Hypothalamus (tissue), 51 donors: Measurements from ENCODE around the gene PMF1.

Experiments used
- DNase-seq, 51 donors: peaks; one replicate each; lab custom pipeline; 2025; lab: John Stamatoyannopoulos, UW

The PMF1 gene

GRCh38 chr1:156232201-156232894, 19.5 kb downstream of the PMF1 start:
- DNase-seq: no peak

GRCh38 chr1:156233426-156234127, 20.8 kb downstream of the PMF1 start:
- DNase-seq: no peak

GRCh38 chr1:156236164-156236563, 23.4 kb downstream of the PMF1 start:
- DNase-seq: no peak

GRCh38 chr1:156238248-156238647, 25.4 kb downstream of the PMF1 start:
- DNase-seq: no peak

- DNase-seq: peak in 2 of 51 donors; percentile 9 to 33
Observed at GRCh38 chr1:156241311-156241811, 28.6 kb downstream of the PMF1 start.

GRCh38 chr1:156241926-156242325, 29.1 kb downstream of the PMF1 start, which contains the start of gene BGLAP:
Gene BGLAP (plus strand): TSS chr1:156242184. CDS start chr1:156242232, 48 bp downstream.
- no peak for DNase-seq

GRCh38 chr1:156242738-156243137, 29.9 kb downstream of the PMF1 start:
- peak in 4 of 51 donors; percentile 19 to 45 (median 34) for DNase-seq

GRCh38 chr1:156244126-156244525, 31.3 kb downstream of the PMF1 start:
- DNase-seq: no peak

GRCh38 chr1:156244712-156245111, 31.9 kb downstream of the PMF1 start:
- no peak for DNase-seq

GRCh38 chr1:156245451-156246232, 32.8 kb downstream of the PMF1 start:
- peak in 5 of 51 donors; percentile 6 to 36 (median 17) for DNase-seq

- DNase-seq: no peak
Observed at GRCh38 chr1:156246241-156246780, 33.5 kb downstream of the PMF1 start.

GRCh38 chr1:156246781-156247459, 34.1 kb downstream of the PMF1 start:
- DNase-seq: peak in 15 of 51 donors; percentile 23 to 58 (median 46)

GRCh38 chr1:156247460-156248322, 34.9 kb downstream of the PMF1 start, which contains the start of gene PAQR6:
Gene PAQR6 (minus strand): TSS chr1:156248056. CDS start chr1:156246731, 1,325 bp downstream.
- peak in 50 of 51 donors; percentile 35 to 98 (median 89) for DNase-seq

GRCh38 chr1:156248323-156248683, 35.5 kb downstream of the PMF1 start:
- DNase-seq: no peak

GRCh38 chr1:156249593-156249992, 36.8 kb downstream of the PMF1 start:
- peak in 1 of 51 donors; percentile 37 for DNase-seq

- DNase-seq: peak in 8 of 51 donors; percentile 13 to 43 (median 29)
Observed at GRCh38 chr1:156251527-156251926, 38.7 kb downstream of the PMF1 start.

GRCh38 chr1:156253634-156254033, 40.8 kb downstream of the PMF1 start:
- no peak for DNase-seq

GRCh38 chr1:156257711-156258110, 44.9 kb downstream of the PMF1 start:
- peak in 5 of 51 donors; percentile 9 to 20 (median 10) for DNase-seq

GRCh38 chr1:156258859-156259258, 46.1 kb downstream of the PMF1 start:
- DNase-seq: no peak
